Gastroesophageal sphincter (tissue), 3 donors: ENCODE results near the gene TAF13.

ENCODE experiments used
- POLR2AphosphoS5 ChIP-seq: sonication (generic); formaldehyde crosslinking; IDR thresholded peaks from one replicate; pipeline ENCODE4 v1.6.1; 2017; ENCODE audit warnings: antibody characterized with exemption
- TF ChIP-seq, protein P1 (sequence below), 4 experiments: fragments of 200-600 bp in 2 of 4; fragments of 450-650 bp in 2 of 4; sonication (generic) in 1 of 4; IDR thresholded peaks; one replicate each; pipeline ENCODE4 v1.5.1; 2017 to 2019; ENCODE audit warnings: antibody characterized with exemption in 4 of 4, mild to moderate bottlenecking in 2 of 4, moderate library complexity in 2 of 4

DNA sequence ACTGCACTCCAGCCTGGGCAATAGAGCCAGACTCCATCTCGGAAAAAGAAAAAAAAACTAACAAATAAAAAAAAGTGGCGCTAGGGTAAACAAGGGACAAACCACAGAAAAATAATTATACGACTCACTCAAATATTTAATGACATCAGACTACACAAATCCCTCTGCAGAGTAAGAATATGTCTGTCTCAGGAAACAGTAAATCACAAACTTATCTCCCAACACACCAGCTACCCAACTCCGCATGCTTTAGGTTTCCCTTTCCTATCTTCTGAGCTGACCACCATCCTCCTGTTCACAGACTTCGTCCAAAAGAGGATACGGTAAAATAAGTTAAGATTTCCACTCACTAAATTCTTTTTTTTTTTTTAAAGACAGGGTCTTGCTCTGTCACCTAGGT is 50.1 kb downstream of the TAF13 start:
- TF ChIP-seq, protein P1, sequence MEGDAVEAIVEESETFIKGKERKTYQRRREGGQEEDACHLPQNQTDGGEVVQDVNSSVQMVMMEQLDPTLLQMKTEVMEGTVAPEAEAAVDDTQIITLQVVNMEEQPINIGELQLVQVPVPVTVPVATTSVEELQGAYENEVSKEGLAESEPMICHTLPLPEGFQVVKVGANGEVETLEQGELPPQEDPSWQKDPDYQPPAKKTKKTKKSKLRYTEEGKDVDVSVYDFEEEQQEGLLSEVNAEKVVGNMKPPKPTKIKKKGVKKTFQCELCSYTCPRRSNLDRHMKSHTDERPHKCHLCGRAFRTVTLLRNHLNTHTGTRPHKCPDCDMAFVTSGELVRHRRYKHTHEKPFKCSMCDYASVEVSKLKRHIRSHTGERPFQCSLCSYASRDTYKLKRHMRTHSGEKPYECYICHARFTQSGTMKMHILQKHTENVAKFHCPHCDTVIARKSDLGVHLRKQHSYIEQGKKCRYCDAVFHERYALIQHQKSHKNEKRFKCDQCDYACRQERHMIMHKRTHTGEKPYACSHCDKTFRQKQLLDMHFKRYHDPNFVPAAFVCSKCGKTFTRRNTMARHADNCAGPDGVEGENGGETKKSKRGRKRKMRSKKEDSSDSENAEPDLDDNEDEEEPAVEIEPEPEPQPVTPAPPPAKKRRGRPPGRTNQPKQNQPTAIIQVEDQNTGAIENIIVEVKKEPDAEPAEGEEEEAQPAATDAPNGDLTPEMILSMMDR (IDR thresholded peaks at IDR 0.05) = no peak
- no peak for TF ChIP-seq POLR2AphosphoS5
